Measurements from ENCODE around the gene GRB2. TPM values are rescaled to one million over a fixed set of nuclear protein-coding genes. Genes with fewer than 3 reads are reported as not detected.
A peak's percentile ranks its signal among the peaks of the same experiment; 100 is the strongest.

Gene GRB2
- total and polyA plus RNA-seq, 10 of the 15 experiments (the other 5 are each of a cell fraction or from before 2014, with no cell fraction given), result 113 to 268 (median 158) TPM

DNA sequence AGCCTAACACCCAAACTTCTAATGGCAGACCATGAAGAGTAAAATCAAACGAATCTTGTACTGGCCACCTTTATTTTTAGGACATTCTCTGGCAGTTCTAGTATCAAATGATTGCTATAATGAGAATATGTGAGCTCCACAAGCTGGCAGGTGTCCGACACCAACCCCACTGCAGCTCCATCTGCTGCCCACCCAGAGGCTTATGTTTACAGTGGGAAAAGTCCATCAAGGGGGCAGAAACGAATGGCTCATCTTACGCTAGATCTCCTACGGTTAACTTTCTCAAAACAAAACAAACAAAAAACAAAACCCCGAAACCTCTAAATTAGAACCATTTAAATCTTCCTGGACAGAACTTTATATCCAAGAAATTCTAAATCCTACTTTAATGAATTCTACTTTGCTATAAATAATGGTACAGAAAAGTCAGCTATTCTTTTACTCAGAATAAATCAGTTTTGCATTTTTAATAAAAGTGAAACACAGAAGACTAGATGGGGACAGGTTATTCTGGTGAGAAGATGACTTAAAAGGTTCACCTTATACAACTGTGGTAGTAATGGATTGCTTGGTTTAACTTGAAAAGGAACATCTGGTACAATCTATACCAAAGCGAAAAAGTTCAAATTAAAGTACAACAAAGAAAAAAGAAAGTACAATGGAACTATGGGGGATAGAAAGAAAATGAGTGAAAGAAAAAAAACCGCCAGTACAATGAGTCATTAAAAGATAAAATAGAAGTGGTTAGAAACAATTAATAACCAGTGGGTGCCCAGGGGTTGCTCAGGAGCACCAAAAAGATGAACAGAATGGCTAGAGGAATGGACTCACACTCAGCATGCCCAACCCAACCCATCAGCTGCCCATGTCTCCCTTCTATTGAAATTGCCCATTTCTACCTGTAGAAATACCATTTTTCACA is 40.2 kb downstream of the GRB2 start (continued):
- peak; percentile 59 for TF ChIP-seq RUNX3 (IDR thresholded peaks at IDR 0.05; ENCODE audit: low read length)
- TF ChIP-seq ATF7 (IDR thresholded peaks at IDR 0.05; ENCODE audit: low read depth), result 0 out of 2 replicates have a peak, but pooled peaks have one; percentile 35
- TF ChIP-seq, protein P1, sequence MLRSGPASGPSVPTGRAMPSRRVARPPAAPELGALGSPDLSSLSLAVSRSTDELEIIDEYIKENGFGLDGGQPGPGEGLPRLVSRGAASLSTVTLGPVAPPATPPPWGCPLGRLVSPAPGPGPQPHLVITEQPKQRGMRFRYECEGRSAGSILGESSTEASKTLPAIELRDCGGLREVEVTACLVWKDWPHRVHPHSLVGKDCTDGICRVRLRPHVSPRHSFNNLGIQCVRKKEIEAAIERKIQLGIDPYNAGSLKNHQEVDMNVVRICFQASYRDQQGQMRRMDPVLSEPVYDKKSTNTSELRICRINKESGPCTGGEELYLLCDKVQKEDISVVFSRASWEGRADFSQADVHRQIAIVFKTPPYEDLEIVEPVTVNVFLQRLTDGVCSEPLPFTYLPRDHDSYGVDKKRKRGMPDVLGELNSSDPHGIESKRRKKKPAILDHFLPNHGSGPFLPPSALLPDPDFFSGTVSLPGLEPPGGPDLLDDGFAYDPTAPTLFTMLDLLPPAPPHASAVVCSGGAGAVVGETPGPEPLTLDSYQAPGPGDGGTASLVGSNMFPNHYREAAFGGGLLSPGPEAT (IDR thresholded peaks at IDR 0.05; ENCODE audit: low read depth), result 0 out of 2 replicates have a peak, but pooled peaks have one; percentile 25
- no peak for TF ChIP-seq GATAD2B (conservative IDR thresholded peaks at IDR 0.05; ENCODE audit: low read depth)

DNA sequence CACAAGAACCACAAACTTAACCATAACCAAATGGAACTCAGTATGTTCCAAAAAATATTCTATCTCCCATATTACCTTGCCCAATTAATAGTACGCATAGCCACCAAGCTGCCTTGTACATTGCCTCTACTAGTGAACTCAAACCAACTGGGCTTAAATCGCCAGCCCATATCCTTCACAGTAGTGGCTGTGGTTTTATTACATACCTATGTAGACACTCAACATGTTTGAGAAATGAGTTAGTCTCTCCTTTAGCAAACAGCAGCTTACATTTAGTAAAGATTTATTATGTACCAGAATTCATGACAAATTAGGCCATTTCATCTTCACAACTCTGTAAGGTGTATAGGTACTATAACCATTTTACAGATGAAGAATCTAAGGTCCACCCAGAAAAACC is 41.4 kb downstream of the GRB2 start:
- TF ChIP-seq, protein P1 (IDR thresholded peaks at IDR 0.05; ENCODE audit: low read depth), result no peak
- TF ChIP-seq STAT3 (IDR thresholded peaks at IDR 0.05; ENCODE audit: low read depth, low read length) (no peak), RUNX3 (IDR thresholded peaks at IDR 0.05; ENCODE audit: low read length) (peak; percentile 51)
- H4K20me1 ChIP-seq (ENCODE audit: control insufficient read depth, insufficient read depth), result peaks cover 3% of the 10 kb centered on the region
- DNase-seq (ENCODE audit: low read depth, low spot score), result no peak
- 0 out of 2 replicates have a peak overlapping the region, but pooled peaks have one; percentile 4 for H3K4me2 ChIP-seq (ENCODE audit: control insufficient read depth, insufficient read depth)
- ATAC-seq, result no peak
- H3K36me3 ChIP-seq (ENCODE audit: control insufficient read depth in 2 of 2, insufficient read depth in 2 of 2, low read length in 1 of 2), result no peaks in the 10 kb centered on the region
- intact Hi-C loops (cut with micrococcal nuclease; ENCODE audit: unreplicated experiment), result no loop called here
- H2AFZ ChIP-seq (ENCODE audit: control insufficient read depth, low read depth, low read length), result no peak overlapping the region
- POLR2A ChIA-PET, result interaction anchor here (1.0 to 4.7 kb wide), 7 partner anchors 12 to 37 kb away, joined by 3 to 25 read pairs (median 6); no protein-coding TSS in a partner anchor
- H3K27ac ChIP-seq (ENCODE audit: control insufficient read depth, insufficient read depth), result peak overlapping the region; percentile 54; the same call in 1 of the 2 replicates
- no peaks in the 10 kb centered on the region for H3K27me3 ChIP-seq (replicated peaks in 1 of 2; ENCODE audit: control insufficient read depth in 2 of 2, insufficient read depth in 2 of 2, low read length in 1 of 2)
- BruUV-seq (replicated peaks), result no TSS peak
- H3K4me1 ChIP-seq (ENCODE audit: control insufficient read depth, insufficient read depth, low read length), result peaks cover 64% of the 10 kb centered on the region
- 70% methylated on average over 2 of the region's 2 CpGs for WGBS (ENCODE audit: insufficient coverage, insufficient replicate concordance, low lambda C conversion rate, missing lambda C conversion rate)
- SMC1A ChIA-PET (ENCODE audit: uncharacterized antibody, unreplicated experiment), result interaction anchor here (1.4 to 9.8 kb wide), 7 partner anchors 9 to 76 kb away, joined by 3 to 125 read pairs (median 9); no protein-coding TSS in a partner anchor
- FAIRE-seq, result no peak
- in situ Hi-C loops (cut with MboI), result no loop called here
- peaks cover 98% of the 10 kb centered on the region for H3K79me2 ChIP-seq (ENCODE audit: control insufficient read depth, insufficient read depth, low read length)
- H3K9me3 ChIP-seq (replicated peaks; ENCODE audit: control insufficient read depth, insufficient read depth, low read length), result no peaks in the 10 kb centered on the region; the same call in 2 of the 3 replicates
- H3K9ac ChIP-seq (ENCODE audit: control insufficient read depth, insufficient read depth, low read length), result no peak overlapping the region
- CTCF ChIA-PET, result interaction anchor here (1.1 to 2.2 kb wide), 7 partner anchors 12 to 75 kb away, joined by 4 to 10 read pairs (median 5); partner anchors contain the start of gene SLC25A19
- RAD21 ChIA-PET (ENCODE audit: unreplicated experiment), result interaction anchor here (1.0 to 2.6 kb wide), 7 partner anchors 14 to 75 kb away, joined by 3 to 16 read pairs (median 5); partner anchors contain the start of gene SLC25A19
- no peak overlapping the region for H3K4me3 ChIP-seq

Measured in GM12878 (cell line).